Mucosa of descending colon (tissue), 3 donors: ENCODE data around the gene ISYNA1. TPM values are rescaled to one million over a fixed set of nuclear protein-coding genes. Genes with fewer than 3 reads are reported as not detected.

ENCODE experiments used
- ATAC-seq: fragments of 200-7000 bp; cut with Tn5 transposase; one replicate; pipeline ENCODE4 v1.9.1; 2020; ENCODE audit warnings: mild to moderate bottlenecking, moderate library complexity
- DNase-seq, 3 donors: peaks; one replicate each; pipeline ENCODE4 v3.0.0-alpha.2; 2020
- H3K36me3 ChIP-seq: fragments of 200-600 bp; one replicate; pipeline ENCODE4 v1.8.0; 2021; ENCODE audit warnings: low read depth, mild to moderate bottlenecking
- H3K4me1 ChIP-seq: fragments of 200-600 bp; one replicate; pipeline ENCODE4 v1.8.0; 2021; ENCODE audit warnings: low read depth, mild to moderate bottlenecking
- H3K4me3 ChIP-seq: fragments of 200-600 bp; one replicate; pipeline ENCODE4 v1.8.0; 2021; ENCODE audit warnings: mild to moderate bottlenecking
- H3K9me3 ChIP-seq: fragments of 200-600 bp; one replicate; pipeline ENCODE4 v1.8.0; 2021; ENCODE audit warnings: mild to moderate bottlenecking
- intact Hi-C, 2 donors: fragments of 100-400 bp; cut with DNase I in 1 of 2; cut with micrococcal nuclease in 1 of 2; formaldehyde crosslinking; loops; one replicate each; pipeline versions ENCODE4 v1.11.0 to v1.11.1; 2022; cut with DNase I, micrococcal nuclease
- total RNA-seq, 3 donors: library from RNA; stranded (reverse); fragmentation: NEBNext Ultra II Directional in 2 of 3; extraction: Animal tissue kit (Norgen Biotek cat#: 25700) in 2 of 3; gene quantifications; one replicate each; pipeline versions ENCODE4 v1.2.1 to v1.2.4, GENCODE V29; 2021 to 2023
- TF ChIP-seq, protein P1 (sequence below): fragments of 200-600 bp; IDR thresholded peaks from one replicate; pipeline ENCODE4 v1.8.0; 2022; ENCODE audit warnings: antibody characterized with exemption, mild to moderate bottlenecking
- donor health status: DM: no; HTN: no; CAD: no; lungs with moderate emphysema.
- donor health status: DM: no; HTN: no; CAD: no.
- donor health status: DM: no; HTN: yes; CAD: no.

ISYNA1 gene
- total RNA-seq, 3 donors from 2014 or later = 10.2 to 20.0 (median 13.2) TPM

DNA sequence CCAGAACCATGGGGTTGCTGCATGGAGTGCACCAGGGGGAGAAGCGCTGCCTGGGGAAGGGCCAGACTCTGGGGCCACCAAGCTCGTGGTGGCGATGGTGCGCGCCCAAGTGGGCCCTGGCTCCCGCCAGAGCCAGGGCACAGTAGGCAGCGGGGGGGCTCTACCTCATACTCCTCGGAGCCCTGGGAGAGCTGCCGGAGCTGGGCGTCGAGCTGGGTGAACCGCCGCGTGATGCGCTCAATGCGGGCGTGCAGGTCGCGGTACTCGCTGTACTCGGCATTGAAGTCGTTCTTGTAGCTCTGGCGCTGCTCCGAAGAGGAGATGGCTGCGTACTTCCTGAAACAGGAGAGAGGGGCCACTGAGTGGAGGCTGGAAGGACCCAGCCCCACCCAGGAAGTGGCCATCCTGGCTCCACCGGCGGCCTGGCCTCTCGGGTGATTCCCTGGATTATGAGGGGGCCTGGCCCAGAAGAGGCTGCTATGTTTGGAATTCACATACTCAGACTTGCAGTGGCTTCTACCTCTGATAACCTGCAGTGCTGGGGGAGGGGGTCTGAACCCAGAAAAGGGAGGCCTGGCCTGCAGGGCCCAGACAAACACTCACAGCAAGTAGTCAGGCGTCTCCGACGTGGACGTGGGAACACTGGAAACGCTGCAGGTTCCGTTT, 8.3 kb upstream of the ISYNA1 start:
- ATAC-seq = no peak
- DNase-seq = no peak
- H3K4me3 ChIP-seq = no peak overlapping the region
- no peaks in the 10 kb centered on the region for H3K36me3 ChIP-seq
- TF ChIP-seq, protein P1, sequence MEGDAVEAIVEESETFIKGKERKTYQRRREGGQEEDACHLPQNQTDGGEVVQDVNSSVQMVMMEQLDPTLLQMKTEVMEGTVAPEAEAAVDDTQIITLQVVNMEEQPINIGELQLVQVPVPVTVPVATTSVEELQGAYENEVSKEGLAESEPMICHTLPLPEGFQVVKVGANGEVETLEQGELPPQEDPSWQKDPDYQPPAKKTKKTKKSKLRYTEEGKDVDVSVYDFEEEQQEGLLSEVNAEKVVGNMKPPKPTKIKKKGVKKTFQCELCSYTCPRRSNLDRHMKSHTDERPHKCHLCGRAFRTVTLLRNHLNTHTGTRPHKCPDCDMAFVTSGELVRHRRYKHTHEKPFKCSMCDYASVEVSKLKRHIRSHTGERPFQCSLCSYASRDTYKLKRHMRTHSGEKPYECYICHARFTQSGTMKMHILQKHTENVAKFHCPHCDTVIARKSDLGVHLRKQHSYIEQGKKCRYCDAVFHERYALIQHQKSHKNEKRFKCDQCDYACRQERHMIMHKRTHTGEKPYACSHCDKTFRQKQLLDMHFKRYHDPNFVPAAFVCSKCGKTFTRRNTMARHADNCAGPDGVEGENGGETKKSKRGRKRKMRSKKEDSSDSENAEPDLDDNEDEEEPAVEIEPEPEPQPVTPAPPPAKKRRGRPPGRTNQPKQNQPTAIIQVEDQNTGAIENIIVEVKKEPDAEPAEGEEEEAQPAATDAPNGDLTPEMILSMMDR = no peak
- no peaks in the 10 kb centered on the region for H3K9me3 ChIP-seq
- peaks cover 2% of the 10 kb centered on the region for H3K4me1 ChIP-seq
- intact Hi-C loops = loop anchor here in 1 of 2 donors (10.0 kb wide), 2 partner anchors 129 to 409 kb away; partner anchors contain the start of gene UBA52

DNA sequence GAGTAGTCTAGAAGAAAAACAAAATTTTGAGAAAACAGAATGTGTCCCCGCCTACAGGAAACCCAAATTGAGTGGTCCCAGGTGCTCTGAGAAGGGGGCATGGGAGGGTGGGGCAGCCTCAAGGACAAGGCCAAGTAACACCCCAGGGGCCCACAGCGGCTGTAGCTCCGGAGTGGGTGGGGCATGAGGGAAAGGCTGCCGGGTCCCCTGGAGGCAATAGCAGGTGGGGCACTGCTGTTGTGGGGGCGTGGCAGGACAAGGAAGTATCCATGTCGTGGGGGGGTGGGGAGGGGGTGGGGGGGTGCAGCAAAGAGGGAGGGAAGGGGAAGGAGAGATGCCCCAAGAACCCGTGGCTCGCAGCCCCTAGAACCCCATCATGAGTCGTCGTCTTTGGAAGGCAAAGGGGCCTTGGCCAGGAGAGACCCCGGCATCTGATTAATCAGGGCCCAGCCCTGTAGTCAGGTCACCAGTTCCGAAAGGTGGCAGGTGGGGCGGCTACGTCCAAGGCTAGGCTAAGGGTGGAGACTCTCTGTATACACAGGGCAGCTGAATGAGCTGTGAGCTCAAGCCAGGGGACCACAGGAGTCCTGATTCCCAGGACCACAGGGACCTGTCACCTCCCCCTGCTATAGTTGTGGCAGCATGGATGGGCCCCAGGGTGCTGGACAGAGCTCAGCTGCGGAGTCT, 7.5 kb upstream of the ISYNA1 start:
- DNase-seq (no peak), ATAC-seq (peak; percentile 54)
- Histone ChIP-seq H3K4me1 (no peaks in the 10 kb centered on the region), H3K36me3 (no peaks in the 10 kb centered on the region), H3K9me3 (no peaks in the 10 kb centered on the region), H3K4me3 (no peak overlapping the region)
- TF ChIP-seq, protein P1 = no peak
- intact Hi-C loops = loop anchor here in 1 of 2 donors (10.0 kb wide), 2 partner anchors 129 to 409 kb away; partner anchors contain the start of gene UBA52

DNA sequence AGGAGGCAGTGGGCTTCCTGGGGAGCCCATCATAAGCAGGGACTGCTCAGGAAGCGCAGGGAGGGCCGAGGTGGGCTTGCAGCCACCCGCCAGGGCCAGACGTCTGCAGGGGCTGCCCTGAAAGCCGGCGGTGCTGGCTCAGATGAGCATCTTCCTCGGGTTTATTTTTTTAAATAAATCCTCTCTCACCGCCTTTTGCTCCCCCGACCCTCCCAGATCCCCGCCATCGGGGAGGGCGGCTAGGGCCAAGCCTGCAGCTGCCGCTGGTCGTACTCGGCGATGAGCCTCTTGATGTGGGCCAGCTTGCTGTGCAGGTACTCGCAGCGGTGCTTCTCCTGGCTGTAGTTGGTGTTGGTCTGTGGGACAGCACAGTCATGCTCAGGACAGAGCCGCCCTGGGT, 6.6 kb upstream of the ISYNA1 start:
- Histone ChIP-seq H3K4me1 (no peaks in the 10 kb centered on the region), H3K9me3 (no peaks in the 10 kb centered on the region), H3K36me3 (no peaks in the 10 kb centered on the region), H3K4me3 (no peak overlapping the region)
- ATAC-seq (no peak), DNase-seq (no peak)
- intact Hi-C loops = loop anchor here in 1 of 2 donors (10.0 kb wide), 2 partner anchors 130 to 410 kb away; partner anchors contain the start of gene UBA52
- TF ChIP-seq, protein P1 = no peak

DNA sequence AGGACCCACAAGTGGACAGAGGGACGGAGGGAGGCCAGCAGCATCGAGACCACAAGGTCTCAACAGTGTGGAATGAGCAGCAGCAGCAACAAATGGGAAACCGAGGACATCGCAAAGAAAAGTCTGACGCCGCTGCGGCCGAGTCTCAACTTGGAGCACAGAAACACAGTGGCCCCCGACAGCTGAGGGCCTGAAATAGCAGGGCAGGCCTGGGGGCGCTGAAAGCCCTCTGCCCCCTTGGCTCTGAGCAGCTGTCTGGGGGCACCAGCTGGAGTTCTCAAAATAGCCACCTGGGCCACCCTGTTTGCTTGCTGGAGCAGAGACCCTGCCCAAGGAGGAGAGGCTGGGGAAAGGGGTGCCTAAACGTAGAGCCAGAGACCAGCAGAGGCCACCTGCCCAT, 5.9 kb upstream of the ISYNA1 start:
- TF ChIP-seq, protein P1 = no peak
- intact Hi-C loops = loop anchor here in 1 of 2 donors (10.0 kb wide), 2 partner anchors 131 to 411 kb away; partner anchors contain the start of gene UBA52
- no peaks in the 10 kb centered on the region for H3K4me1 ChIP-seq
- H3K9me3 ChIP-seq = no peaks in the 10 kb centered on the region
- H3K36me3 ChIP-seq = no peaks in the 10 kb centered on the region
- no peak for ATAC-seq
- no peak overlapping the region for H3K4me3 ChIP-seq
- no peak for DNase-seq

DNA sequence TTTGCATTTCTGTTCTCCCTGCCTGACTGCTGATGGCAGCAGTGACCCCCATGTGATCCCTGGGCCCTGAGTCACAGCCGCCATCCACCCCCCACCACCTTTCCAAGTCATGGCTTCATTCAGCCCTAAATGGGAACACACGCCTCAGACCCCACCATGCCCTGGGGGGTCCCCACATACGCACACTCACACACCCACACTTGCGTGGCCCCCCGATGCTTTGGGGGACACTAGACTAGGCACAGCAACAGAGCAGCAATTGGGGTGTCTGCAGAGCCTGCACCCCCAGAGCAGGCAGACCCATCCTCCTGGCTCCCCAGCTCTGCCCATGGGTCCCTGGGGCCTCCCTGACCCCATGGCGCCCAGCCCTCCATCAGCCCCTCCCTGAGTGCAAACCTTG, 5.5 kb upstream of the ISYNA1 start:
- DNase-seq = no peak
- Histone ChIP-seq H3K9me3 (no peaks in the 10 kb centered on the region), H3K4me3 (no peak overlapping the region), H3K4me1 (peaks cover 1% of the 10 kb centered on the region), H3K36me3 (no peaks in the 10 kb centered on the region)
- TF ChIP-seq, protein P1 = no peak
- no peak for ATAC-seq
- intact Hi-C loops = loop anchor here in 1 of 2 donors (10.0 kb wide), 2 partner anchors 131 to 411 kb away; partner anchors contain the start of gene UBA52
